Erythroblast (primary cell): Measurements from ENCODE around the gene YIPF3.

Source experiments
- GATA1 ChIP-seq: IDR thresholded peaks from 2 replicates; pipeline ENCODE4 v1.6.1; 2011; ENCODE audit warnings: low read depth, mild to moderate bottlenecking, control low read depth, low read length, moderate library complexity
- POLR2A ChIP-seq: IDR thresholded peaks from 2 replicates; pipeline ENCODE4 v1.6.1; 2011; ENCODE audit warnings: mild to moderate bottlenecking, low read length

- TF ChIP-seq POLR2A, result no peak
- no peak for TF ChIP-seq GATA1
Measured at GRCh38 chr6:43488667-43489276, 28.0 kb downstream of the YIPF3 start.
